HepG2 (cell line): ENCODE measurements around the gene WTAP. TPM values are rescaled to one million over a fixed set of nuclear protein-coding genes. Genes with fewer than 3 reads are reported as not detected.

ENCODE experiments used
- AGO2 ChIP-seq: fragments of 200-400 bp; formaldehyde crosslinking; optimal IDR thresholded peaks from 2 replicates; pipeline ENCODE3; 2017; ENCODE audit warnings: mild to moderate bottlenecking, low read depth, low read length, moderate library complexity
- MAX ChIP-seq: IDR thresholded peaks from 2 replicates; pipeline ENCODE4 v1.6.1; 2012; ENCODE audit warnings: inconsistent platforms
- MTA3 ChIP-seq: sonication (generic); formaldehyde crosslinking; IDR thresholded peaks from 2 replicates; pipeline ENCODE4 v1.4.0; 2020; ENCODE audit warnings: missing genetic modification reagents
- RBM22 ChIP-seq: fragments of 200-400 bp; formaldehyde crosslinking; optimal IDR thresholded peaks from 2 replicates; pipeline ENCODE3; 2017; ENCODE audit warnings: mild to moderate bottlenecking, low read length, moderate library complexity
- TAF15 ChIP-seq: fragments of 200-400 bp; formaldehyde crosslinking; IDR thresholded peaks from one replicate; pipeline ENCODE4 v1.6.1; 2018; ENCODE audit warnings: mild to moderate bottlenecking, low read depth, low read length; ENCODE audit not compliant: poor library complexity, severe bottlenecking
- ZNF142 ChIP-seq: sonication (generic); formaldehyde crosslinking; IDR thresholded peaks from 2 replicates; pipeline ENCODE4 v1.4.0; 2020; ENCODE audit warnings: missing genetic modification reagents
- ZNF720 ChIP-seq: sonication (generic); formaldehyde crosslinking; IDR thresholded peaks from 2 replicates; pipeline ENCODE4 v1.4.0; 2020; ENCODE audit warnings: missing genetic modification reagents
- polyA plus RNA-seq, 8 experiments: library from polyadenylated mRNA; depleted of rRNA in 3 of 8; stranded (reverse) in 7 of 8; unstranded in 1 of 8; fragments of >200 nt; fragmentation: Illumina TruSeq in 4 of 8; extraction: Trizol in 4 of 8; gene quantifications; 2 replicates each; pipeline versions ENCODE4 v1.2.1 to v1.2.3, GENCODE V29; 2011 to 2016; ENCODE audit warnings: low read depth in 4 of 8, missing spikeins in 1 of 8, mixed read lengths in 1 of 8; ENCODE audit not compliant: insufficient read depth in 1 of 8
- total RNA-seq, 5 experiments: library from RNA; depleted of rRNA; stranded (reverse); fragments of >200 nt; fragmentation: Illumina TruSeq; extraction: Trizol; gene quantifications; 2 replicates each; pipeline ENCODE4 v1.2.3, GENCODE V29; 2016; ENCODE audit warnings: low read depth in 1 of 5

Gene WTAP
- total and polyA plus RNA-seq, 2 of the 13 experiments (the other 11 are each of a cell fraction or from before 2014, with no cell fraction given): 31.6 to 167 TPM

GRCh38 chr6:159754959-159755914, 27.9 kb downstream of the WTAP start (continued):
- TF ChIP-seq ZNF142 (no peak), TAF15 (no peak), ZNF720 (CRISPR knock-in tag) (no peak), RBM22 (peak; percentile 40), MTA3 (CRISPR knock-in tag) (no peak), MAX (no peak), AGO2 (peak; percentile 50)
